ENCODE results near the gene SEC62. TPM values are rescaled to one million over a fixed set of nuclear protein-coding genes. Genes with fewer than 3 reads are reported as not detected.
A peak's percentile ranks its signal among the peaks of the same experiment; 100 is the strongest.

Gene SEC62
- total and polyA plus RNA-seq, 2 donors (not counting 1 experiment from before 2014, with no cell fraction given), result 49.9 to 136 TPM

DNA sequence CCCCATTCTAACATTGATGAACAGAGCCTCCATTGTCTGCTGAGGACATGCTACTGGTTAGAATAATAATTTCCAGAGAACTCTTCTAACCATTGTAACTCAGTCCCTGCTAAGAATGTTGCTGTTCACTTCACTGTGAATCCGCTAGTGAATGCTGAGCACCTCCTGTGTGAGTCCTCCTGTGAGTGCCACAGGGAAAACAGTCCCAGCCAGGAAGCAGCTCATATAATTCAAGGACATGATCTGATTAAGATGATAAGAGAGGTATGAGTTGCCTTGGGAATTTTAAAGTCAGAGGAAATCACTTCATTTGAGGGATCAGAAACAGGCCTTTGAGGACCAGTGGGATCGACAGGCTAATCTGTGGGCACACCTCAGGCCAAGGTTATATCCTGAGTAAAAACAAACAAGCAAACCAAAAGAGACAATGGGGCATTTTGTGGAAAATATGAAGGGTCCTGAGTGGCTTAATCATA lies 37.3 kb downstream of the SEC62 start:
- Histone ChIP-seq H3K9me3 (ENCODE audit: control insufficient read depth, insufficient read depth, low read depth, low read length) (no peaks in the 10 kb centered on the region), H3K79me2 (ENCODE audit: control insufficient read depth, insufficient read depth, low read length) (no peaks in the 10 kb centered on the region), H3K27me3 (ENCODE audit: control insufficient read depth, insufficient read depth, low read length) (no peaks in the 10 kb centered on the region), H3K36me3 (ENCODE audit: control insufficient read depth, insufficient read depth, low read length) (no peaks in the 10 kb centered on the region), H3K4me3 (replicated peaks in 1 of 4; ENCODE audit: control extremely low read depth in 1 of 4, insufficient read depth in 1 of 4, low read depth in 3 of 4, low read length in 4 of 4) (no peak overlapping the region), H3K4me1 (ENCODE audit: control insufficient read depth, extremely low read depth, insufficient read depth, low read length) (peaks cover 3% of the 10 kb centered on the region), H2AFZ (ENCODE audit: low read length) (no peak overlapping the region), H4K20me1 (ENCODE audit: control insufficient read depth, extremely low read depth, insufficient read depth, low read length) (no peaks in the 10 kb centered on the region), H3K9ac (ENCODE audit: insufficient read depth, low read length) (no peak overlapping the region), H3K27ac (ENCODE audit: insufficient read depth, low read length) (no peak overlapping the region), H3K4me2 (ENCODE audit: extremely low read depth, insufficient read depth, low read length) (no peak overlapping the region)
- DNase-seq (ENCODE audit: low read depth in 2 of 2), result no peak
- no peak for TF ChIP-seq EZH2 (IDR thresholded peaks at IDR 0.05; ENCODE audit: low read length, missing control alignments)
- TF ChIP-seq, protein P1, sequence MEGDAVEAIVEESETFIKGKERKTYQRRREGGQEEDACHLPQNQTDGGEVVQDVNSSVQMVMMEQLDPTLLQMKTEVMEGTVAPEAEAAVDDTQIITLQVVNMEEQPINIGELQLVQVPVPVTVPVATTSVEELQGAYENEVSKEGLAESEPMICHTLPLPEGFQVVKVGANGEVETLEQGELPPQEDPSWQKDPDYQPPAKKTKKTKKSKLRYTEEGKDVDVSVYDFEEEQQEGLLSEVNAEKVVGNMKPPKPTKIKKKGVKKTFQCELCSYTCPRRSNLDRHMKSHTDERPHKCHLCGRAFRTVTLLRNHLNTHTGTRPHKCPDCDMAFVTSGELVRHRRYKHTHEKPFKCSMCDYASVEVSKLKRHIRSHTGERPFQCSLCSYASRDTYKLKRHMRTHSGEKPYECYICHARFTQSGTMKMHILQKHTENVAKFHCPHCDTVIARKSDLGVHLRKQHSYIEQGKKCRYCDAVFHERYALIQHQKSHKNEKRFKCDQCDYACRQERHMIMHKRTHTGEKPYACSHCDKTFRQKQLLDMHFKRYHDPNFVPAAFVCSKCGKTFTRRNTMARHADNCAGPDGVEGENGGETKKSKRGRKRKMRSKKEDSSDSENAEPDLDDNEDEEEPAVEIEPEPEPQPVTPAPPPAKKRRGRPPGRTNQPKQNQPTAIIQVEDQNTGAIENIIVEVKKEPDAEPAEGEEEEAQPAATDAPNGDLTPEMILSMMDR (conservative IDR thresholded peaks at IDR 0.05 in 1 of 2, IDR thresholded peaks at IDR 0.05 in 1 of 2; ENCODE audit: low read depth in 1 of 2, low read length in 2 of 2), result no peak

DNA sequence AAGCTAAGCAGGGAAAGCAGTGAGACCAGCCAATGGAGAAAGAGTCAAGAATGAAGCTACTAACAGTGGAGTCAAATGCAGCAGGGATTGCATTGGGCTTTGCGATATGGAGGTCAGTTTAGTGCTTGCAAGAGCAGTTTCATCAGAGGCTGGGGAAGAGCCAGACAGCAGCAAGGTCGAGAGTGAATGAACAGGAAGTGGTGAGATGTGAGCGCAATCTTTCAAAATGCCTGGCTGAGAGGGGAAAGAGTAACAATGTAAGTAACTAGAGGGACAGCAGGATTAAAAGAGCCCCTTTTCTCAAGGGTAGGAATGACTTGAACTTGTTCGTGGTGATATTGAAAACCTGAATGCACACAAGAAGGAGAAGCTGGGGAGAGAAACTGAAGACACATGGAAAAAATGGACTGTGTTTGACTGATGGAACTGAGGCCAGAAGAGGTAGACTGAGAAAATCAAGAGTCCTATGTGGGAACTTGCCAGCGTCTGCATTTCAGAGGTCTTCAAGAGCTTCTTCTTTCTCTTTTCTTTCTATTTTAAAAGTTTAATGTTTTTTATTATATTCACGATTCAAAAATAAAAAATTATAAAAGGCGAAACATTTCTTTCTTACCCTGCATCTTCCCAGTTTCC lies 40.5 kb downstream of the SEC62 start:
- no peaks in the 10 kb centered on the region for H3K4me1 ChIP-seq (ENCODE audit: control insufficient read depth, extremely low read depth, insufficient read depth, low read length)
- H2AFZ ChIP-seq (ENCODE audit: low read length), result no peak overlapping the region
- no peaks in the 10 kb centered on the region for H4K20me1 ChIP-seq (ENCODE audit: control insufficient read depth, extremely low read depth, insufficient read depth, low read length)
- no peak overlapping the region for H3K4me2 ChIP-seq (ENCODE audit: extremely low read depth, insufficient read depth, low read length)
- H3K79me2 ChIP-seq (ENCODE audit: control insufficient read depth, insufficient read depth, low read length), result no peaks in the 10 kb centered on the region
- no peaks in the 10 kb centered on the region for H3K9me3 ChIP-seq (ENCODE audit: control insufficient read depth, insufficient read depth, low read depth, low read length)
- TF ChIP-seq, protein P1 (conservative IDR thresholded peaks at IDR 0.05 in 1 of 2, IDR thresholded peaks at IDR 0.05 in 1 of 2; ENCODE audit: low read depth in 1 of 2, low read length in 2 of 2), result no peak
- TF ChIP-seq EZH2 (IDR thresholded peaks at IDR 0.05; ENCODE audit: low read length, missing control alignments), result no peak
- no peak overlapping the region for H3K9ac ChIP-seq (ENCODE audit: insufficient read depth, low read length)
- H3K36me3 ChIP-seq (ENCODE audit: control insufficient read depth, insufficient read depth, low read length), result no peaks in the 10 kb centered on the region
- H3K4me3 ChIP-seq (replicated peaks in 1 of 4; ENCODE audit: control extremely low read depth in 1 of 4, insufficient read depth in 1 of 4, low read depth in 3 of 4, low read length in 4 of 4), result no peak overlapping the region
- peak; percentile 70 to 80 for DNase-seq (ENCODE audit: low read depth in 2 of 2)
- H3K27me3 ChIP-seq (ENCODE audit: control insufficient read depth, insufficient read depth, low read length), result no peaks in the 10 kb centered on the region
- H3K27ac ChIP-seq (ENCODE audit: insufficient read depth, low read length), result no peak overlapping the region

DNA sequence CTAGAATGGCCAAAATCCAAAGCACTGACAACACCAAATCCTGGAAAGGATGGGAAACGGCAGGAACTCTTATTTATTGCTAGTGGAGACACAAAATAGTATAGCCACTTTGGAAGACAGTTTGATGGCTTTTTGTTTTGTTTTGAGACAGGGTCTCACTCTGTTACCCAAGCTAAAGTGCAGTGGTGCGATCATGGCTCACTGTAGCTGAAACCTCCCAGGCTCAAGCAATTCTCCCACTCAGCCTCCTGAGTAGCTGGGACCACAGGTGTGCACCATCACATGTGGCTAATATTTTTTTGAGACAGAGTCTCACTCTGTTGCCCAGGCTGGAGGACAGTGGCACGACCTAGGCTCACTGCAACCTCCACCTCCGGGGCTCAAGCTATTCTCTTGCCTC lies 43.9 kb downstream of the SEC62 start:
- H3K27ac ChIP-seq (ENCODE audit: insufficient read depth, low read length), result no peak overlapping the region
- no peaks in the 10 kb centered on the region for H3K4me1 ChIP-seq (ENCODE audit: control insufficient read depth, extremely low read depth, insufficient read depth, low read length)
- no peaks in the 10 kb centered on the region for H3K79me2 ChIP-seq (ENCODE audit: control insufficient read depth, insufficient read depth, low read length)
- no peak overlapping the region for H3K4me3 ChIP-seq (replicated peaks in 1 of 4; ENCODE audit: control extremely low read depth in 1 of 4, insufficient read depth in 1 of 4, low read depth in 3 of 4, low read length in 4 of 4)
- TF ChIP-seq, protein P1 (conservative IDR thresholded peaks at IDR 0.05 in 1 of 2, IDR thresholded peaks at IDR 0.05 in 1 of 2; ENCODE audit: low read depth in 1 of 2, low read length in 2 of 2), result no peak
- TF ChIP-seq EZH2 (IDR thresholded peaks at IDR 0.05; ENCODE audit: low read length, missing control alignments), result no peak
- H3K4me2 ChIP-seq (ENCODE audit: extremely low read depth, insufficient read depth, low read length), result no peak overlapping the region
- no peak overlapping the region for H3K9ac ChIP-seq (ENCODE audit: insufficient read depth, low read length)
- H3K36me3 ChIP-seq (ENCODE audit: control insufficient read depth, insufficient read depth, low read length), result no peaks in the 10 kb centered on the region
- no peaks in the 10 kb centered on the region for H3K27me3 ChIP-seq (ENCODE audit: control insufficient read depth, insufficient read depth, low read length)
- H3K9me3 ChIP-seq (ENCODE audit: control insufficient read depth, insufficient read depth, low read depth, low read length), result no peaks in the 10 kb centered on the region
- no peaks in the 10 kb centered on the region for H4K20me1 ChIP-seq (ENCODE audit: control insufficient read depth, extremely low read depth, insufficient read depth, low read length)
- H2AFZ ChIP-seq (ENCODE audit: low read length), result no peak overlapping the region
- DNase-seq (ENCODE audit: low read depth in 2 of 2), result no peak

All from fibroblast of lung (primary cell).